Measurements from ENCODE around the gene TTLL4.

GRCh38 chr2:218798767-218799504 lies 88.3 kb downstream of the TTLL4 start:
- no peak for TF ChIP-seq CTCF (IDR thresholded peaks at IDR 0.05; ENCODE audit: low read depth, low read length)
- no peak for TF ChIP-seq MYC (IDR thresholded peaks at IDR 0.05; ENCODE audit: low read depth, low read length)

Measured in NB4 (cell line).